GM19239 (cell line): ENCODE results near the gene CTNNBIP1.

Experiments used
- DNase-seq: peaks from one replicate; pipeline ENCODE4 v3.0.0; 2011; ENCODE audit warnings: low spot score; ENCODE audit not compliant: insufficient read length
- FAIRE-seq: peaks from 2 replicates; lab custom pipeline; 2011; peaks lifted over from hg19 to GRCh38; lab: Jason Lieb, UNC

CTNNBIP1 gene

GRCh38 chr1:9841460-9841859, 68.6 kb downstream of the CTNNBIP1 start:
- no peak for DNase-seq
- FAIRE-seq, result no peak

GRCh38 chr1:9840176-9840575, 69.9 kb downstream of the CTNNBIP1 start:
- DNase-seq, result no peak

GRCh38 chr1:9838946-9839345, 71.1 kb downstream of the CTNNBIP1 start:
- FAIRE-seq (no peak), DNase-seq (no peak)

More at GRCh38 chr1:9840176-9840575, 69.9 kb downstream of the CTNNBIP1 start:
- no peak for FAIRE-seq

DNA sequence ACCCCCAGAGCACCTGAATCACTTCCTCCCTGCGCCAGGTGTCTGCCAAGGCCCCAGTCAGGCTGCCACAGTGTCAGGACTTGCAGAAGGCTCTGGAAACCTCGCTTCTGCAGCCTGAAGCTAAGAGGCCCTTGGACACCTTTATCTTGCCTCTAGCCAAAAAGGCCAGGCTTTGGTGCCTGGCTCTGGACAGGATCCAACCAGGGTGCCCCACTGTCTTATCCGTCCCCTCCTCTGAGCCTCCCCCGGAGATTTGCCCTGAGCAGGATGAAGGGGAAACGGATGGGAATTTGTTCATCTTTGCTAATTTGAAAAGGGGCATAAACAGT, 73.5 kb downstream of the CTNNBIP1 start:
- FAIRE-seq (no peak), DNase-seq (no peak)

DNA sequence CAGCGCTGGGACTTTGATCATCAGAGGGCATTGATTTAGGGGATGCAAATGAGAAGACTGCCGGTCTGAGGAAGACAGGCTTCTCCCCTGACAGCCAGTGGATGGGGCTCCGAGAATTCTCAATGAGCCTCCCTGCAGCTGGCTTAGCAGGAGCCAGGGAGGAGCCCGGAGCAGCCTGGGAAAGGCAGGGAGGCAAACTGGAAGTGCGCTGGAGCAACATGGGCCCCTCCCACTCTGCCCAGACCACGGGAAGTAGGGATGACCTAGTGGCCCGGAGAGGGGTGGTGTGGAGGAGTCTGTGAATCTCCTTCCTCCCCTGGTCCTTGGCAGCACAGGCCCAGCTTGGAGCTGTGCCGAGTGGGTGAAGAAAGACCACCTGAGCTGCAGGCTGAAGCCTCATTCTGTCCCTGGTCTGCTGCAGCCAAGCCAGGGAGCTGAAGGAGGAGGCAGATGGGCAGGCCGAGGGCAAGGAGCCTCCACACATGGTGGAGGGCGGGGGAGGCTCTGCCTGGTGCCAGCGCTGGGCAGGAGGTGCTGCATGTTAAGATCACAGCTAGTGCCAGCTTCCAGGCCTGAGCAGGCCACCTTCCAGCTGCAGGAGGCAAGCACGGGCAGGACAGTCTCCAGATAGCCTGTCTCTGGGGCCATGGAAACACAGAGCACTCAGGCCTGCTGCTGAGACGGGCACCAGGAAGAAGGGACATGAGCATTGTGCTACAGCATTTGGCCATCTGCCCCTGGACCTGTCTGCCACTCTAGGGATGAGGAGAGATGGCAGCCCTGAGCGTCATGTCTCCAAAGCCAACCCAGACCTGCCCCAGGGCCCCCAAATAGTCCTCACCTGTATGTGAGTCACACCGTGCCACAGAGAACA, 74.1 kb downstream of the CTNNBIP1 start:
- DNase-seq (no peak), FAIRE-seq (no peak)

GRCh38 chr1:9835404-9835757, 74.7 kb downstream of the CTNNBIP1 start:
- no peak for DNase-seq
- no peak for FAIRE-seq

GRCh38 chr1:9833632-9834031, 76.4 kb downstream of the CTNNBIP1 start:
- DNase-seq, result no peak
- no peak for FAIRE-seq

- DNase-seq (no peak), FAIRE-seq (no peak)
Measured at GRCh38 chr1:9827558-9828185, 82.4 kb downstream of the CTNNBIP1 start.

- DNase-seq, result no peak
- FAIRE-seq, result no peak
Measured at GRCh38 chr1:9826616-9827015, 83.5 kb downstream of the CTNNBIP1 start.

GRCh38 chr1:9826087-9826486, 84.0 kb downstream of the CTNNBIP1 start:
- DNase-seq (no peak), FAIRE-seq (no peak)

- DNase-seq, result no peak
- FAIRE-seq, result peak; percentile 4
Measured at GRCh38 chr1:9825093-9826074, 84.7 kb downstream of the CTNNBIP1 start.

GRCh38 chr1:9824702-9825089, 85.4 kb downstream of the CTNNBIP1 start:
- FAIRE-seq, result no peak

GRCh38 chr1:9823943-9824701, 85.9 kb downstream of the CTNNBIP1 start, which contains the start of gene CLSTN1:
Gene CLSTN1 (minus strand): TSS chr1:9823965. CDS start chr1:9823733, 232 bp downstream.
- FAIRE-seq, result no peak

More at GRCh38 chr1:9824702-9825089, 85.4 kb downstream of the CTNNBIP1 start:
- no peak for DNase-seq

GRCh38 chr1:9823693-9823942, 86.5 kb downstream of the CTNNBIP1 start:
- DNase-seq (no peak), FAIRE-seq (no peak)

More at GRCh38 chr1:9823943-9824701, 85.9 kb downstream of the CTNNBIP1 start, which contains the start of gene CLSTN1:
- DNase-seq, result peak; percentile 98

DNA sequence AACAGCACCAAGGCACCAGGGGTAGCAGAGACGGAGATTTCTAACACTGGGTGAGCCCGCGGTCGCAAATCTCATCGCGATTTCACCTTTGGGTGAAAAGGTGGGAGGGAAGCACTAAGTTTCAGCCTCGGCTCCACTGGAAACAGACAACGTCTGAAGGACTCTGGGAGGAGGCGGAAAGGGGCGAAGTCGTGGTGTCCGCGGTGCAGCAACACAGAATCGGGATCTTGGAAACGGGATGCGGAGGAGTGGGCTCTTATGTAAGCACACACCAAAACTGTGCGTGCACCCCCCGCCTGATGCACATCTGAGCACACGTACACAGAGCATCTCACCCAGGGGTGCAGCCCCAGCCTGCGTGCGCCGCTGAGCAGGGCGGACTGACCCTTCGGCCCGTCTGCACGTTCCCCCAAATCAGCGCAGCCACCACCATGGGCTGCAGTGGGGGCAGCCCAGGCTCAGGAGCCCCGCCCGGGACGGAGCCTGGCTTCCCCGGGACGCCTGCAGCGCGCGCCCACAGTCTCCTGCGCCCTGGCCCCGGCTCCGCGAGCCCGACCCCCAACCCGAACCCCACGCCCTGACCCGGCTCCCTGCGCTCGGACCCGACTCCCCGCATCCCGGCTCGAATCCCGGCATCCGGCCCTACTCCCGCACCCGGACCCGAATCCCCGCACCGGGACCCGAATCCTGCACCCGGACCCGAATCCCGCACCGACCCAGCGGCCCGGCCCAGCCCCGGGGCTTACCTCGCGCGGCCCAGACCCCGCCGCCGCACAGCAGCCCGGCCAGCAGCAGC, 87.0 kb downstream of the CTNNBIP1 start:
- FAIRE-seq (peak; percentile 11), DNase-seq (peak; percentile 36)

GRCh38 chr1:9822490-9822889, 87.6 kb downstream of the CTNNBIP1 start:
- DNase-seq (no peak), FAIRE-seq (peak; percentile 26)

GRCh38 chr1:9821710-9822109, 88.4 kb downstream of the CTNNBIP1 start:
- FAIRE-seq (peak; percentile 69), DNase-seq (no peak)

- DNase-seq (no peak), FAIRE-seq (no peak)
Measured at GRCh38 chr1:9820521-9820920, 89.5 kb downstream of the CTNNBIP1 start.

DNA sequence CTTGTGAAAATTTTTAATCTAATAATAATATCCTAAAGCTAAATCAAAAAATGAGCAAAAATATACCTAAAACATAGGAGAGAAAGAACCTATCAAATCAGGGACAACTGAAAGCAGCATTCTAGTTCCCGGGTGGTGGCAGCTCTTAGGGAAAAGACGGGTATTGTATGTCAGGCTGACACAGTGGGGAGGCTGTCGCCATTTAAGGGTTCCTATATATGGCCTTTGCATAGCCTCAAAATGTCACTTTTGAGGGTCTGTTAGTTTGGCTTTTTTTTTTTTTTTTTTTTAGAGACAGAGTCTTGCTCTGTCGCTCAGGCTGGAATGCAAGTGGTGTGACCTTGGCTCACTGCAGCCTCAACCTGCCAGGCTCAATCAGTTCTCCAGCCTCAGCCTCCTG, 92.3 kb downstream of the CTNNBIP1 start:
- no peak for DNase-seq
- no peak for FAIRE-seq
